Left ventricle myocardium inferior (tissue), 1 donor: ENCODE measurements around the gene IGFALS. TPM values are rescaled to one million over a fixed set of nuclear protein-coding genes. Genes with fewer than 3 reads are reported as not detected.

Source experiments
- DNase-seq: peaks from one replicate; pipeline ENCODE4 v3.0.0-alpha.2; 2020
- H3K27ac ChIP-seq: fragments of 200-600 bp; replicated peaks from 2 replicates; pipeline ENCODE4 v1.8.0; 2021
- H3K27me3 ChIP-seq: fragments of 200-600 bp; 2 replicates; pipeline ENCODE4 v1.8.0; 2021; ENCODE audit warnings: low read depth
- H3K36me3 ChIP-seq: fragments of 200-600 bp; 2 replicates; pipeline ENCODE4 v1.8.0; 2021
- H3K4me1 ChIP-seq: fragments of 200-600 bp; 2 replicates; pipeline ENCODE4 v1.8.0; 2021
- H3K4me3 ChIP-seq: fragments of 200-600 bp; 2 replicates; pipeline ENCODE4 v1.8.0; 2021; ENCODE audit warnings: mild to moderate bottlenecking, moderate library complexity
- H3K9me3 ChIP-seq: fragments of 200-600 bp; replicated peaks from 2 replicates; pipeline ENCODE4 v1.8.0; 2021
- CTCF ChIP-seq: fragments of 200-600 bp; IDR thresholded peaks from 2 replicates; pipeline ENCODE4 v1.8.0; 2021; ENCODE audit warnings: antibody characterized with exemption, mild to moderate bottlenecking, borderline replicate concordance
- intact Hi-C: fragments of 100-400 bp; cut with micrococcal nuclease; formaldehyde crosslinking; loops from one replicate; pipeline ENCODE4 v1.11.0; 2022
- total RNA-seq: library from RNA; stranded (reverse); fragmentation: NEBNext Ultra II Directional; extraction: Animal tissue kit (Norgen Biotek cat#: 25700); gene quantifications from one replicate; pipeline ENCODE4 v1.2.1, GENCODE V29; 2021
- donor health status: DM: no; HTN: yes; CAD: no; lungs with severe emphysema.

The IGFALS gene
- total RNA-seq, 1 donor from 2014 or later, result not detected

DNA sequence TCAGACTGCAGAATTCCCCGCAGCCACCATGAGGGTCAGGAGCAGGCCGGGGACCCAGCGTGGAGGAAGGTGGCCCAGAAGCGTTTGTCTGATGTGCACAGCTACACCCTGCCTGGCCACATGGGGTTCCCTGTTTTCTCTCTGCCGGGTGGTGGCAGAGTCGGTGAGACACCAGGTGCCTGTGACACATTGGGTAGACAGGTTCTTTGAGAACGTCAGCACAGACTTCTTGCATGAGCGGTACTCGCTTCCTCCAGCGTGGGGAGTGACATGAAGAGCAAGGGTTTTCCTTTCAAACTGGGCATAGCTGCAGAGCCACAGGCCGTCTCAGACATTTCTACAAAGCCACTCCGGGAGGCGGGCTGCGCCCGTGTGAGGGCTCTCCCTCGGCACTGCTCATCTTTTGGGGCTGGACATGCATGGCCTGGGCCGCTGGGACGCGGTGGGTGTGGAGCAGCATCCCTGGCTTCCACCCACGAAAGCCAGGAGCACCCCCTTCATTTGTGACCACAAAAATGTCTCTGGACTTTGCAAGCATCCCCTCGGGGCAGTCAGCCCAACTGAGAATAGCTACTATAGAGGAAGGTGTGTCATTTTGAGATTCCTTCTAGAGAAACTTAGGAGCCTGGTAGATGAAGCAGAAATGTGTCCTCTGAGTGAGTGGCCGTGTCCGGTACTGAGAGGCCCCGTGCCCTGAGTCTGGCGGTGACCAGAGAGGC, 48.2 kb downstream of the IGFALS start:
- H3K36me3 ChIP-seq, result peaks cover 76% of the 10 kb centered on the region
- H3K4me3 ChIP-seq, result no peak overlapping the region
- no peak for TF ChIP-seq CTCF
- H3K27ac ChIP-seq, result no peak overlapping the region
- no peaks in the 10 kb centered on the region for H3K9me3 ChIP-seq
- intact Hi-C loops, result no loop called here
- DNase-seq, result no peak
- no peaks in the 10 kb centered on the region for H3K4me1 ChIP-seq
- no peaks in the 10 kb centered on the region for H3K27me3 ChIP-seq

DNA sequence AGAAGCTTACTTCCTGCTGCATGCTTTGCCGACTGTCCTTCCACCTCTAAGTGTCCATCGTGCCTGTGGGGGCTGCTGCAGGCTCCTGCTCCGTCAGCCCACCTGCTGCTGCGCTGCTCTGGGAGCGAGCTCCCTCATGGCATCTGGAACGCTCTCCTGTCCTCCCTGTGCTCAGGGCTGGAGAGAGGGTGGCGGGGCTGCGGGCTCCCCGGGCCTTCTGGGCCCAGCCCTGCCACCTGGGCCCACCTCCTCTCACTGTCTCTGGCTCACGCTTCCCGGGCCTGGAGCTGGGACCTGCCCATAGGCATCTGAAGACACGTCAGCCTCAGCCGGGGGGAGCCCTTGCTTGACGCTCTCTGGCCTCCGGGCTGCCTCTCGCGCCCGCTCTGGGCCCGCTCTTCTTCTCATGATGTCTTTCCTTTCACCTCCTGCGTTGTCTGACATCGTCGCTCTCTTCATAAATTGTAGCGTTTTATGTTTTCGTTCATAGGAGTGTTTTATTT, 49.1 kb downstream of the IGFALS start:
- Histone ChIP-seq H3K36me3 (peaks cover 66% of the 10 kb centered on the region), H3K4me3 (no peak overlapping the region), H3K27me3 (no peaks in the 10 kb centered on the region), H3K4me1 (no peaks in the 10 kb centered on the region), H3K27ac (no peak overlapping the region), H3K9me3 (no peaks in the 10 kb centered on the region)
- TF ChIP-seq CTCF, result no peak
- no peak for DNase-seq
- intact Hi-C loops, result no loop called here

DNA sequence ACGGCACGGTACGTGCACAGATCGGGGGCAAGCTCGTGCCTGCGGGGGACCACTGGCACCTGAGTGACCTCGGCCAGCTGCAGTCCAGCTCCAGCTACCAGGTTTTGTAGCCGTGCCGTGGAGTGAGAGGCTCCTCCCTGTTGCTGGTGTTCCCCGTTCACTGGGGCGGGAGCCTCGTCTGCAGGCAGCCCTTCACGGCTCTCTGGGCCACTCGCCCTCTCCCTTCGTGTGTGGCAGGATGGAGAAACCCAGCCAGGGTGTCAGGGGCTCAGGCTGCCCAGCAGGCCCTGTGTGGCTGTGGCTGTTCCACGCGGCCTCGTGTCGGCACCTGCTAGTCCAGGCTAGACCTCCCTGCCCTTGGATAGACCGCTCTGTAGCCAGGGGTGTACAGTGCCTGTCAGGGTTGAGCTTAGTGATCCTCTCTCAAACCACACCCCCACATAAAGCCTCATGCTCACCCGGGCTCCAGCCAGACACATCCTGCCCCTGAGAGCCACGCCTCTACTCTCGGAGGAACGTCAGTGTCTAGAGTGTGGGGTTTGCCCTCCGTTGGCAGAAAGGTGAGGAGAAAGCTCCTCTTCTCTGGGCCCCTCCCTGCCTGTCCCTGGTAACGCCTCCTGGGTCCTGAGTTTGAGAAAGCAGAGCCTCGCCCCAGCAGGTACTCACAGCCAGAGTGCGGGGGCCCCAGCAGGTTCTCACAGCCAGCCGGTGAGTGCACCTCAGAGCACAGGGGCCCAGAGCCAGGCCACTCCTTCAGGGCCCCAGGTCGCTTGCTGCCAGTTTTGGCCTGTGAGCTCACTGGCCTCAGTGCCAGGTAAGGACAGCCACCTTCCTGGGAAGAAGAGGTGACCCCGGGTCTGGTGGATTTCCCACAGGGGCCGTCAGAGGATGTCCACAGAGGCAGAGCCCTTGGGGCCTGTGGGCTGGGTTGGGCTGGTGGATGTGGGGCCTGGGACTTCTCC, 49.8 kb downstream of the IGFALS start:
- no peaks in the 10 kb centered on the region for H3K4me1 ChIP-seq
- TF ChIP-seq CTCF, result no peak
- H3K36me3 ChIP-seq, result peaks cover 59% of the 10 kb centered on the region
- no peak for DNase-seq
- no peak overlapping the region for H3K27ac ChIP-seq
- H3K9me3 ChIP-seq, result no peaks in the 10 kb centered on the region
- intact Hi-C loops, result no loop called here
- H3K4me3 ChIP-seq, result no peak overlapping the region
- H3K27me3 ChIP-seq, result no peaks in the 10 kb centered on the region

DNA sequence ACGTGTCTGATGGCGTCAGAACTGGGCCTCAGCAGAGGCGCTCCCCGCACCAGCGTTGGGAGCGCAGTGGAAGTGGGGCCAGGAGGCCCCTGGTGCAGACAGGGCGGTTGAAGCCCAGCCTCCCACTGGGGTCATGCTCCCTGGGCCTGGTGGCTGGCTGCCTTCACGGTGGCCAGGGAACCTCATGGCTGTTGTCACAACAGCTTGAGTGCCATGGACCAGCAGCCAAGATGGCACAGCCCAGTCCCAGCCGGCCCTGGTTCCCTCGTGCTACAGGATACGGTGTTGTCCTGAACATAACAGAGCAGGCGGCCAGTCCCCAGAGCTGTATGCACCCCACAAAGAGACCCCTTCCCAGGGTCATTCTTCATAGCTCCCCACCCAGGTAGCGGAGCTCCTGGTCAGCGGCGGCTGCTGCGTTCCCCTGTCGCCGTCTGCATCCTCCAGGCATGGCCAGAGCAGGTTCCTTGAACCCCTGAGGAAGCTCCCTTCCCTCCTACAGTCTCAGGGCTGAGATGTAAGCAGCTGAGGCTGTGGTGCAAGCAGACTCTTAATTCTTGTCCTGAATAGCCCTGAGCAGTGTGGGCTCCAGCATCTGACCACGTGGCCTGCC, 51.8 kb downstream of the IGFALS start:
- H3K36me3 ChIP-seq, result peaks cover 39% of the 10 kb centered on the region
- H3K4me3 ChIP-seq, result no peak overlapping the region
- no peaks in the 10 kb centered on the region for H3K9me3 ChIP-seq
- no peak for TF ChIP-seq CTCF
- no peaks in the 10 kb centered on the region for H3K27me3 ChIP-seq
- DNase-seq, result no peak
- intact Hi-C loops, result no loop called here
- H3K4me1 ChIP-seq, result no peaks in the 10 kb centered on the region
- no peak overlapping the region for H3K27ac ChIP-seq

GRCh38 chr16:1740781-1741490, 52.6 kb downstream of the IGFALS start:
- intact Hi-C loops, result no loop called here
- Histone ChIP-seq H3K27me3 (no peaks in the 10 kb centered on the region), H3K4me3 (no peak overlapping the region), H3K27ac (no peak overlapping the region), H3K36me3 (peaks cover 33% of the 10 kb centered on the region), H3K9me3 (no peaks in the 10 kb centered on the region), H3K4me1 (no peaks in the 10 kb centered on the region)
- no peak for DNase-seq
- TF ChIP-seq CTCF, result no peak
